HG02610 (cell line): ENCODE measurements around the gene PNMT.

Source experiments
- ATAC-seq: cut with Tn5 transposase; IDR thresholded peaks from one replicate; pipeline ENCODE4 v1.9.1; 2021; ENCODE audit warnings: mild to moderate bottlenecking, moderate library complexity; ENCODE audit not compliant: unreplicated experiment

PNMT gene

GRCh38 chr17:39666601-39667261 lies 1.5 kb upstream of the PNMT start:
- ATAC-seq = no peak

- no peak for ATAC-seq
Measured at GRCh38 chr17:39667262-39667944, 850 bp upstream of the PNMT start.

DNA sequence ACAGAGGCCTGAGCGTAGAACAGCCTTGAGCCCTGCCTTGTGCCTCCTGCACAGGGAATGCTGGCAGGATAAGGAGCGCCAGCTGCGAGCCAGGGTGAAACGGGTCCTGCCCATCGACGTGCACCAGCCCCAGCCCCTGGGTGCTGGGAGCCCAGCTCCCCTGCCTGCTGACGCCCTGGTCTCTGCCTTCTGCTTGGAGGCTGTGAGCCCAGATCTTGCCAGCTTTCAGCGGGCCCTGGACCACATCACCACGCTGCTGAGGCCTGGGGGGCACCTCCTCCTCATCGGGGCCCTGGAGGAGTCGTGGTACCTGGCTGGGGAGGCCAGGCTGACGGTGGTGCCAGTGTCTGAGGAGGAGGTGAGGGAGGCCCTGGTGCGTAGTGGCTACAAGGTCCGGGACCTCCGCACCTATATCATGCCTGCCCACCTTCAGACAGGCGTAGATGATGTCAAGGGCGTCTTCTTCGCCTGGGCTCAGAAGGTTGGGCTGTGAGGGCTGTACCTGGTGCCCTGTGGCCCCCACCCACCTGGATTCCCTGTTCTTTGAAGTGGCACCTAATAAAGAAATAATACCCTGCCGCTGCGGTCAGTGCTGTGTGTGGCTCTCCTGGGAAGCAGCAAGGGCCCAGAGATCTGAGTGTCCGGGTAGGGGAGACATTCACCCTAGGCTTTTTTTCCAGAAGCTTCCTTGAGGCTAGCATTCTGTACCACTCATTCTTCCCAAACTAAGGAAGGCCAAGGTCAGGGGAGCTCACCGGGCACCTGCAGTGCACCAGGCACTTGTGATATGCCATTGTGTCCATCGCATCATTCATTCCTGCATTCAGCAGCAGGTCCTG lies 1.9 kb downstream of the PNMT start:
- no peak for ATAC-seq

- no peak for ATAC-seq
Measured at GRCh38 chr17:39670746-39671145, 2.5 kb downstream of the PNMT start.

- ATAC-seq = no peak
Measured at GRCh38 chr17:39671651-39672521, 3.6 kb downstream of the PNMT start.

GRCh38 chr17:39672522-39673334 lies 4.5 kb downstream of the PNMT start:
- no peak for ATAC-seq

DNA sequence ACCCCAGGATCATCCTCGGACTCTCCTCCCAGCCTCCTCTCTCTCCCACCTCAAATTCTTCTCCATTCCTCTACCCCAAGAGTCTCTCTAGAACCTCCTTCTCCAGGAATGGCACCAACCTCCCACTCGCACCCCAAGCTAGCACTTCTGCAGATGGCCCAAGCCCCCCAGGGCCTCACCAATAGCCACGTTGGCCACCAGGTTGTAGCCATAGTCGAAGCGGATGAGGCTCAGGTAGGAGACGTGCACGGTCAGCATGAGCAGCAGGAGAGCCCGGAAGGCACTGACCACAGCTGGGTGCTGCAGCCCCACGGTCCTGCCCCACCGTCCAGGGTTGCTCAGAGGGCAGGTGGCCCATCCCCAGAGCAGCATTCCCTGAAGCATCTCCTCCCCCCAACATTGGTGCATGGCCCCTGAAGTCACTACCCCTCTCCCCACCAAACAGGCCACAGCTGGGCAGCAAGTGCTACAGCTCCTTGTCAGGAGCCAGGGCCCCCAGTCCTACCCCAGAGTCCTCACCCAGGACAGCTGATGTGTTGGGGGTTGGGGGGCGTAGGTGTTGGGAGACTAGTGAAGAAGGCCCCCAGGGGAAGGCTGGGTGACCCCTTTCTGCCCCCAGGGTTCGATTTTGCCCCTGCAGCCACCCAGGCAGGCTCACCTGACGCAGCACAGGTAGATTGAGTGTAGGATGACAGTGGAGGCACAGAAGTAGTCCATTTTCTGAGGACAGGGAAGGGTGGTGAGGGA lies 5.3 kb downstream of the PNMT start:
- no peak for ATAC-seq

DNA sequence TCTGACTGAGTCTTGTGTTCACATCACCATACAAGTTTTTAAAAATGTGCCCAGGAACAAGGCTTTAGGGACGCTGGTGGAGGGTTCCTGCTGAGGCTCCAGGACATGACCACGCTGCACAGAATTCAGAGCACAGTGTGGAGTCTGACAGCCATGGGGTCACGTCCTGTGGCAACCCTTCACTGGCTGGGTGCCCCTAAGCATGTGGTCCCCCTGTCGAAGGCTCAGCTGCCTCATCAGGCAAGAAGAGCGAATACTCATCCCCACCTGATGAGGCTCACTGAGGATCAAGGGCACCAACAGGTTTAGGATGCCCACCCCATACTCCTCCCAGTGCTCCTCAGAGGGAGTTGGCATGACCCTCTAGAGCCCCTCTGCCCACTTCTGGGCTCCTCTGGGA lies 5.9 kb downstream of the PNMT start:
- no peak for ATAC-seq

DNA sequence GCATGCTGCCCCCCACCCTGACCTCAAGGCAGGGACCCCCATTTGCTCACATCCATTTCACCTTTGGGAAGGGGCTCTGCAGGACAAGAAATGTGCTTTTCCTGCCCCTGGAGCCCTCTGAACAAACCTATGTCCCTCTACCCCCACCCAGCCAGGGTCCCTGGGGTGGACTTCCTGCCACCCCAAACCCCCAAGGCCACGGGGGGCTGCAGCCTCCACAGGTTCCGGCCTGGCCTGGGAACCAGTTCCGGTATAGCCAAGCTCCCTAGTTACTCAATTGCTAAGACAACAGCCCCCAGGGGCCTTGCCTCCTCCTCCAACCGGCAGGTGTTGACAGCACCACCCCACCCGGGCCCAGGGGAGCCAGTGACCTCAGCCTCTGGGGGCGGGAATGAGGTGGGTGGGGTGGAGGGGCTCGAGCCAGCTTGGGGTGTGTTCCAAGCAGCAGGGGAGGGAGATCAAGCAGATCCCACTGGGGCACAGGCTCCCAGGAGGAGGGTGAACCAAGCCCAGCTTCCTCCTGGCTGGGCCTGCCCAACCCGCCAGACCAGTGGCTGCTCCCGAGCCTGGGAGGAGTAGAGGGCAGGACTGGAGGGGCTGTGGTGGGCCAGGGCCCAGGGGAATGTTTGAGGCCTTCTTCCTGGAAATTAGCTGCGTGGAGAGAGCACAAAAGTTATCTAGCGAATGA lies 6.6 kb downstream of the PNMT start:
- ATAC-seq = no peak

- ATAC-seq = no peak
Measured at GRCh38 chr17:39675390-39676082, 7.3 kb downstream of the PNMT start.

DNA sequence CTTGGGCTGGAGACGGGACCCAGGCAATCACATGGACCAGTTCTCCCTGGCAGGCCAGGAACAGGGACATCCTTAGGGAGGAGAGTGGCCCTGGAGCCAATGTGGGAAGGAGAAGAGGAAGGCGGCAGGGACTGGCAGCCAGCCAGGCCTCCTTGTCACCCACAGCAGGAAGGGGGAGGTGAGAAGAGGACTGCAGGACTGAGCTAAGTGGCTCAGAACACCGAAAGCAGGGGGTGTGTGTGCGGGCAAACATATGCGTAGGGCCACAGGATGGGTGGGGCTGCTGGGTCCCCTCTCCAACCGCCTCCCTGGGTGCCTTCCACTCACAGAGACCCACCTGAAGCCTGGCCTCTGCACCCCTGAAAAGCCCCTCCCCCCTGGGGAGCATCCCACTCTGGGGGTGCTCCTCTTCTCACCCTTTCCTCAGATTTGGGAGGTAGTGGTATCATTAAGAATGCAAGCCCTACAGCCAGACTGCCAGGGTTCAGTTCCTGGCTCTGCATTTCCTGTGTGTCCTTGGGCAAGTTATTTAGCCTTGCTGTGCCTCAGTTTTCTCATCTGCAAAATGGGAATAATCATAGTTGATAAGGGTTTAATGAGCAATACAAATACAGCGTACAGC lies 8.1 kb downstream of the PNMT start:
- no peak for ATAC-seq

GRCh38 chr17:39677072-39677471 lies 8.8 kb downstream of the PNMT start:
- no peak for ATAC-seq

GRCh38 chr17:39677542-39678339 lies 9.5 kb downstream of the PNMT start:
- ATAC-seq = no peak

GRCh38 chr17:39678340-39679116 lies 10.3 kb downstream of the PNMT start:
- ATAC-seq = no peak

GRCh38 chr17:39679521-39680192 lies 11.4 kb downstream of the PNMT start:
- ATAC-seq = no peak
